ENCODE results near the gene SH3D19.
"Not testable (repeated sequence)": the region's sequence is repeated elsewhere in the genome, so short reads cannot be mapped to it uniquely, and the experiment has no call there.

SH3D19 gene

GRCh38 chr4:151251603-151252304, 73.7 kb downstream of the SH3D19 start:
- no peak overlapping the region for H3K4me3 ChIP-seq (ENCODE audit: extremely low read depth, insufficient read depth, low read length, poor library complexity, severe bottlenecking)
- no peak overlapping the region for H3K27ac ChIP-seq (ENCODE audit: low read depth, low read length, severe bottlenecking)
- no peaks in the 10 kb centered on the region for H3K4me1 ChIP-seq (ENCODE audit: control insufficient read depth, insufficient read depth, low read length, poor library complexity, severe bottlenecking)
- no peaks in the 10 kb centered on the region for H3K36me3 ChIP-seq (ENCODE audit: control insufficient read depth, insufficient read depth, low read length)
- 38 to 43% methylated on average over 2 of the region's 2 CpGs for WGBS, 2 experiments (ENCODE audit: insufficient coverage in 2 of 2)
- H3K9me3 ChIP-seq (ENCODE audit: control insufficient read depth, low read length): peaks cover 4% of the 10 kb centered on the region

- Histone ChIP-seq H3K9me3 (ENCODE audit: control insufficient read depth, low read length) (no peaks in the 10 kb centered on the region), H3K4me3 (ENCODE audit: extremely low read depth, insufficient read depth, low read length, poor library complexity, severe bottlenecking) (no peak overlapping the region), H3K4me1 (ENCODE audit: control insufficient read depth, insufficient read depth, low read length, poor library complexity, severe bottlenecking) (no peaks in the 10 kb centered on the region), H3K27ac (ENCODE audit: low read depth, low read length, severe bottlenecking) (no peak overlapping the region), H3K36me3 (ENCODE audit: control insufficient read depth, insufficient read depth, low read length) (no peaks in the 10 kb centered on the region)
- WGBS, 2 experiments (ENCODE audit: insufficient coverage in 2 of 2): 34 to 60% methylated on average over 3 to 5 of the region's 5 CpGs
Observed at GRCh38 chr4:151250706-151251105, 74.7 kb downstream of the SH3D19 start.

GRCh38 chr4:151248519-151248918, 76.9 kb downstream of the SH3D19 start:
- WGBS, 2 experiments (ENCODE audit: insufficient coverage in 2 of 2): no CpG with 5 or more reads among the region's 2 CpGs
- Histone ChIP-seq H3K4me3 (ENCODE audit: extremely low read depth, insufficient read depth, low read length, poor library complexity, severe bottlenecking) (no peak overlapping the region), H3K4me1 (ENCODE audit: control insufficient read depth, insufficient read depth, low read length, poor library complexity, severe bottlenecking) (no peaks in the 10 kb centered on the region), H3K36me3 (ENCODE audit: control insufficient read depth, insufficient read depth, low read length) (no peaks in the 10 kb centered on the region), H3K27ac (ENCODE audit: low read depth, low read length, severe bottlenecking) (no peak overlapping the region), H3K9me3 (ENCODE audit: control insufficient read depth, low read length) (no peaks in the 10 kb centered on the region)

- H3K4me3 ChIP-seq (ENCODE audit: extremely low read depth, insufficient read depth, low read length, poor library complexity, severe bottlenecking): no peak overlapping the region
- H3K4me1 ChIP-seq (ENCODE audit: control insufficient read depth, insufficient read depth, low read length, poor library complexity, severe bottlenecking): no peaks in the 10 kb centered on the region
- H3K36me3 ChIP-seq (ENCODE audit: control insufficient read depth, insufficient read depth, low read length): no peaks in the 10 kb centered on the region
- H3K27ac ChIP-seq (ENCODE audit: low read depth, low read length, severe bottlenecking): no peak overlapping the region
- H3K9me3 ChIP-seq (ENCODE audit: control insufficient read depth, low read length): no peaks in the 10 kb centered on the region
- WGBS, 2 experiments (ENCODE audit: insufficient coverage in 2 of 2): no CpG with 5 or more reads among the region's 2 CpGs
Observed at GRCh38 chr4:151247395-151247794, 78.0 kb downstream of the SH3D19 start.

- 90% methylated on average over 2 of the region's 2 CpGs; no CpG with 5 or more reads in 1 of the 2 experiments for WGBS, 2 experiments (ENCODE audit: insufficient coverage in 2 of 2)
- H3K9me3 ChIP-seq (ENCODE audit: control insufficient read depth, low read length): no peaks in the 10 kb centered on the region
- no peaks in the 10 kb centered on the region for H3K4me1 ChIP-seq (ENCODE audit: control insufficient read depth, insufficient read depth, low read length, poor library complexity, severe bottlenecking)
- no peak overlapping the region for H3K4me3 ChIP-seq (ENCODE audit: extremely low read depth, insufficient read depth, low read length, poor library complexity, severe bottlenecking)
- no peak overlapping the region for H3K27ac ChIP-seq (ENCODE audit: low read depth, low read length, severe bottlenecking)
- no peaks in the 10 kb centered on the region for H3K36me3 ChIP-seq (ENCODE audit: control insufficient read depth, insufficient read depth, low read length)
Observed at GRCh38 chr4:151246742-151247141, 78.7 kb downstream of the SH3D19 start.

GRCh38 chr4:151242305-151242704, 83.1 kb downstream of the SH3D19 start:
- H3K4me3 ChIP-seq (ENCODE audit: extremely low read depth, insufficient read depth, low read length, poor library complexity, severe bottlenecking): no peak overlapping the region
- no peaks in the 10 kb centered on the region for H3K4me1 ChIP-seq (ENCODE audit: control insufficient read depth, insufficient read depth, low read length, poor library complexity, severe bottlenecking)
- no peak overlapping the region for H3K27ac ChIP-seq (ENCODE audit: low read depth, low read length, severe bottlenecking)
- no peaks in the 10 kb centered on the region for H3K36me3 ChIP-seq (ENCODE audit: control insufficient read depth, insufficient read depth, low read length)
- no CpG with 5 or more reads among the region's 2 CpGs for WGBS, 2 experiments (ENCODE audit: insufficient coverage in 2 of 2)
- H3K9me3 ChIP-seq (ENCODE audit: control insufficient read depth, low read length): no peaks in the 10 kb centered on the region

- 100% methylated on average over 1 of the region's 3 CpGs for WGBS, 2 experiments (ENCODE audit: insufficient coverage in 2 of 2)
- Histone ChIP-seq H3K4me1 (ENCODE audit: control insufficient read depth, insufficient read depth, low read length, poor library complexity, severe bottlenecking) (no peaks in the 10 kb centered on the region), H3K4me3 (ENCODE audit: extremely low read depth, insufficient read depth, low read length, poor library complexity, severe bottlenecking) (no peak overlapping the region), H3K9me3 (ENCODE audit: control insufficient read depth, low read length) (no peaks in the 10 kb centered on the region), H3K36me3 (ENCODE audit: control insufficient read depth, insufficient read depth, low read length) (peaks cover 3% of the 10 kb centered on the region), H3K27ac (ENCODE audit: low read depth, low read length, severe bottlenecking) (no peak overlapping the region)
Observed at GRCh38 chr4:151239608-151240007, 85.8 kb downstream of the SH3D19 start.

GRCh38 chr4:151238477-151238876, 86.9 kb downstream of the SH3D19 start:
- 0 to 50% methylated on average over 1 to 2 of the region's 3 CpGs for WGBS, 2 experiments (ENCODE audit: insufficient coverage in 2 of 2)
- H3K36me3 ChIP-seq (ENCODE audit: control insufficient read depth, insufficient read depth, low read length): peaks cover 3% of the 10 kb centered on the region
- H3K4me3 ChIP-seq (ENCODE audit: extremely low read depth, insufficient read depth, low read length, poor library complexity, severe bottlenecking): no peak overlapping the region
- no peaks in the 10 kb centered on the region for H3K4me1 ChIP-seq (ENCODE audit: control insufficient read depth, insufficient read depth, low read length, poor library complexity, severe bottlenecking)
- no peak overlapping the region for H3K27ac ChIP-seq (ENCODE audit: low read depth, low read length, severe bottlenecking)
- no peaks in the 10 kb centered on the region for H3K9me3 ChIP-seq (ENCODE audit: control insufficient read depth, low read length)

- Histone ChIP-seq H3K27ac (ENCODE audit: low read depth, low read length, severe bottlenecking) (no peak overlapping the region), H3K4me1 (ENCODE audit: control insufficient read depth, insufficient read depth, low read length, poor library complexity, severe bottlenecking) (peaks cover 6% of the 10 kb centered on the region), H3K36me3 (ENCODE audit: control insufficient read depth, insufficient read depth, low read length) (peaks cover 3% of the 10 kb centered on the region), H3K4me3 (ENCODE audit: extremely low read depth, insufficient read depth, low read length, poor library complexity, severe bottlenecking) (no peak overlapping the region), H3K9me3 (ENCODE audit: control insufficient read depth, low read length) (no peaks in the 10 kb centered on the region)
- WGBS, 2 experiments (ENCODE audit: insufficient coverage in 2 of 2): 96 to 100% methylated on average over 26 to 27 of the region's 27 CpGs
Observed at GRCh38 chr4:151236036-151236435, 89.4 kb downstream of the SH3D19 start.

GRCh38 chr4:151235373-151235772, 90.0 kb downstream of the SH3D19 start:
- WGBS, 2 experiments (ENCODE audit: insufficient coverage in 2 of 2): no CpG with 5 or more reads among the region's 1 CpG
- not testable (repeated sequence) for H3K4me3 ChIP-seq (ENCODE audit: extremely low read depth, insufficient read depth, low read length, poor library complexity, severe bottlenecking); H3K36me3 ChIP-seq (ENCODE audit: control insufficient read depth, insufficient read depth, low read length); H3K4me1 ChIP-seq (ENCODE audit: control insufficient read depth, insufficient read depth, low read length, poor library complexity, severe bottlenecking); H3K9me3 ChIP-seq (ENCODE audit: control insufficient read depth, low read length); H3K27ac ChIP-seq (ENCODE audit: low read depth, low read length, severe bottlenecking)

GRCh38 chr4:151233600-151233999, 91.8 kb downstream of the SH3D19 start:
- WGBS, 2 experiments (ENCODE audit: insufficient coverage in 2 of 2): 94% methylated on average over 4 of the region's 5 CpGs; no CpG with 5 or more reads in 1 of the 2 experiments
- Histone ChIP-seq H3K4me3 (ENCODE audit: extremely low read depth, insufficient read depth, low read length, poor library complexity, severe bottlenecking) (no peak overlapping the region), H3K27ac (ENCODE audit: low read depth, low read length, severe bottlenecking) (no peak overlapping the region), H3K9me3 (ENCODE audit: control insufficient read depth, low read length) (no peaks in the 10 kb centered on the region), H3K4me1 (ENCODE audit: control insufficient read depth, insufficient read depth, low read length, poor library complexity, severe bottlenecking) (peaks cover 6% of the 10 kb centered on the region), H3K36me3 (ENCODE audit: control insufficient read depth, insufficient read depth, low read length) (peaks cover 3% of the 10 kb centered on the region)
